CD14-positive monocyte (primary cell): ENCODE data around the gene AKAP3. TPM values are rescaled to one million over a fixed set of nuclear protein-coding genes. Genes with fewer than 3 reads are reported as not detected.
A peak's percentile ranks its signal among the peaks of the same experiment; 100 is the strongest.

Experiments
- DNase-seq, 3 donors: peaks; one replicate each; pipeline ENCODE4 v3.0.0-alpha.2; 2011 to 2022
- H2AFZ ChIP-seq: 2 replicates; pipeline ENCODE4 v1.6.0; 2012; ENCODE audit warnings: mild to moderate bottlenecking, low read depth, low read length, inconsistent platforms; ENCODE audit not compliant: insufficient read depth, poor library complexity, severe bottlenecking
- H3K27ac ChIP-seq, 2 donors: 1 replicate in 1 of 2; 2 replicates in 1 of 2; pipeline ENCODE4 v1.5.1; 2012 to 2013; ENCODE audit warnings: low read length in 2 of 2, control low read depth in 1 of 2, inconsistent platforms in 1 of 2, low read depth in 1 of 2, mild to moderate bottlenecking in 1 of 2
- H3K27me3 ChIP-seq, 2 donors: one replicate each; pipeline versions ENCODE4 v1.6.0 to v1.6.1; 2011 to 2013; ENCODE audit warnings: low read length in 2 of 2; ENCODE audit not compliant: control insufficient read depth in 2 of 2, insufficient read depth in 2 of 2
- H3K36me3 ChIP-seq, 2 donors: replicated peaks in 1 of 2; 1 replicate in 1 of 2; 2 replicates in 1 of 2; pipeline versions ENCODE4 v1.5.1 to v1.6.1; 2012 to 2013; ENCODE audit warnings: low read length in 2 of 2, control low read depth in 1 of 2, inconsistent platforms in 1 of 2, mild to moderate bottlenecking in 1 of 2; ENCODE audit not compliant: insufficient read depth in 2 of 2, control insufficient read depth in 1 of 2
- H3K4me1 ChIP-seq, 2 donors: 1 replicate in 1 of 2; 2 replicates in 1 of 2; pipeline versions ENCODE4 v1.5.1 to v1.6.1; 2012 to 2013; ENCODE audit warnings: low read length in 2 of 2, control low read depth in 1 of 2, inconsistent platforms in 1 of 2, mild to moderate bottlenecking in 1 of 2, moderate library complexity in 1 of 2; ENCODE audit not compliant: insufficient read depth in 2 of 2, control insufficient read depth in 1 of 2
- H3K4me2 ChIP-seq: replicated peaks from 2 replicates; pipeline ENCODE3; 2012; ENCODE audit warnings: low read length, moderate library complexity, mild to moderate bottlenecking; ENCODE audit not compliant: poor library complexity, severe bottlenecking; ENCODE audit errors: extremely low read depth
- H3K4me3 ChIP-seq, 3 experiments: fragments of 200-600 bp in 1 of 3; sonication (generic) in 1 of 3; replicated peaks in 1 of 3; 1 replicate in 2 of 3; 2 replicates in 1 of 3; pipeline ENCODE4 v1.5.1; 2011 to 2013; ENCODE audit warnings: low read length in 3 of 3, mild to moderate bottlenecking in 3 of 3, control low read depth in 2 of 3, low read depth in 2 of 3, inconsistent platforms in 1 of 3, moderate library complexity in 1 of 3
- H3K79me2 ChIP-seq: 2 replicates; pipeline ENCODE4 v1.6.0; 2012; ENCODE audit warnings: mild to moderate bottlenecking, control low read depth, inconsistent platforms, low read length, moderate library complexity; ENCODE audit not compliant: insufficient read depth
- H3K9ac ChIP-seq: 2 replicates; pipeline ENCODE4 v1.6.0; 2017; ENCODE audit warnings: low read length, mild to moderate bottlenecking; ENCODE audit not compliant: insufficient read depth, poor library complexity, severe bottlenecking
- H3K9me3 ChIP-seq, 2 donors: replicated peaks in 1 of 2; 1 replicate in 1 of 2; 2 replicates in 1 of 2; pipeline versions ENCODE4 v1.5.1 to v1.6.1; 2012 to 2013; ENCODE audit warnings: low read length in 2 of 2, control low read depth in 1 of 2; ENCODE audit not compliant: control insufficient read depth in 1 of 2, insufficient read depth in 1 of 2
- H4K20me1 ChIP-seq: 2 replicates; pipeline ENCODE4 v1.6.0; 2012; ENCODE audit warnings: mild to moderate bottlenecking, low read length, control low read depth, moderate library complexity; ENCODE audit not compliant: insufficient read depth
- H3K27ac Mint-ChIP-seq, 7 donors: one replicate each; pipeline ENCODE4 v1.8.0; 2020; ENCODE audit warnings: mild to moderate bottlenecking in 7 of 7, mixed read lengths in 7 of 7, moderate library complexity in 6 of 7, inconsistent platforms in 2 of 7
- H3K27me3 Mint-ChIP-seq, 3 donors: one replicate each; pipeline ENCODE4 v1.8.0; 2021 to 2022; ENCODE audit warnings: low read depth in 3 of 3, mild to moderate bottlenecking in 3 of 3, mixed read lengths in 3 of 3, moderate library complexity in 3 of 3, inconsistent platforms in 1 of 3
- H3K36me3 Mint-ChIP-seq, 2 donors: one replicate each; pipeline ENCODE4 v1.8.0; 2020; ENCODE audit warnings: mixed read lengths in 2 of 2, inconsistent platforms in 1 of 2, mild to moderate bottlenecking in 1 of 2
- H3K4me1 Mint-ChIP-seq: one replicate; pipeline ENCODE4 v1.8.0; 2020; ENCODE audit warnings: mild to moderate bottlenecking, mixed read lengths
- H3K4me3 Mint-ChIP-seq, 2 donors: one replicate each; pipeline ENCODE4 v1.8.0; 2020; ENCODE audit warnings: mild to moderate bottlenecking in 2 of 2, mixed read lengths in 2 of 2, moderate library complexity in 1 of 2
- H3K9me3 Mint-ChIP-seq, 7 donors: one replicate each; pipeline ENCODE4 v1.8.0; 2020 to 2022; ENCODE audit warnings: mixed read lengths in 7 of 7, mild to moderate bottlenecking in 6 of 7, moderate library complexity in 6 of 7, inconsistent platforms in 2 of 7
- WGBS: methylation state at CpG from one replicate; pipeline ENCODE4 v1.1.5; 2013; ENCODE audit warnings: missing lambda C conversion rate; ENCODE audit not compliant: insufficient coverage; 5-methylcytosine and 5-hydroxymethylcytosine counted together
- intact Hi-C, 2 donors: fragments of 100-400 bp; cut with micrococcal nuclease; formaldehyde crosslinking; loops; one replicate each; pipeline versions ENCODE4 v1.15.0 to v1.15.1; 2023
- polyA plus RNA-seq, 3 donors: library from polyadenylated mRNA; depleted of rRNA in 1 of 3; unstranded in 2 of 3; stranded (reverse) in 1 of 3; fragments of 300-500 nt in 2 of 3; fragments of >200 nt in 1 of 3; fragmentation: Illumina TruSeq in 2 of 3; gene quantifications; 1 replicate in 2 of 3; 2 replicates in 1 of 3; pipeline ENCODE4 v1.2.3, GENCODE V29; 2012 to 2021
- TF ChIP-seq, protein P1 (sequence below): fragments of 200-600 bp; IDR thresholded peaks from one replicate; pipeline ENCODE4 v1.8.0; 2022; ENCODE audit warnings: antibody characterized with exemption, mild to moderate bottlenecking

The AKAP3 gene
- polyA plus RNA-seq, 3 donors = 0.08 TPM; not detected in 2

GRCh38 chr12:4572680-4573079 lies 76.2 kb downstream of the AKAP3 start:
- H3K79me2 ChIP-seq = no peaks in the 10 kb centered on the region
- H3K27ac Mint-ChIP-seq = no peak overlapping the region
- H3K9me3 ChIP-seq = no peaks in the 10 kb centered on the region
- no peak overlapping the region for H3K27ac ChIP-seq
- no peak for DNase-seq
- peaks cover 0 to 2% (median 0%) of the 10 kb centered on the region in 7 donors for H3K9me3 Mint-ChIP-seq
- no peak overlapping the region for H3K4me3 Mint-ChIP-seq
- TF ChIP-seq, protein P1, sequence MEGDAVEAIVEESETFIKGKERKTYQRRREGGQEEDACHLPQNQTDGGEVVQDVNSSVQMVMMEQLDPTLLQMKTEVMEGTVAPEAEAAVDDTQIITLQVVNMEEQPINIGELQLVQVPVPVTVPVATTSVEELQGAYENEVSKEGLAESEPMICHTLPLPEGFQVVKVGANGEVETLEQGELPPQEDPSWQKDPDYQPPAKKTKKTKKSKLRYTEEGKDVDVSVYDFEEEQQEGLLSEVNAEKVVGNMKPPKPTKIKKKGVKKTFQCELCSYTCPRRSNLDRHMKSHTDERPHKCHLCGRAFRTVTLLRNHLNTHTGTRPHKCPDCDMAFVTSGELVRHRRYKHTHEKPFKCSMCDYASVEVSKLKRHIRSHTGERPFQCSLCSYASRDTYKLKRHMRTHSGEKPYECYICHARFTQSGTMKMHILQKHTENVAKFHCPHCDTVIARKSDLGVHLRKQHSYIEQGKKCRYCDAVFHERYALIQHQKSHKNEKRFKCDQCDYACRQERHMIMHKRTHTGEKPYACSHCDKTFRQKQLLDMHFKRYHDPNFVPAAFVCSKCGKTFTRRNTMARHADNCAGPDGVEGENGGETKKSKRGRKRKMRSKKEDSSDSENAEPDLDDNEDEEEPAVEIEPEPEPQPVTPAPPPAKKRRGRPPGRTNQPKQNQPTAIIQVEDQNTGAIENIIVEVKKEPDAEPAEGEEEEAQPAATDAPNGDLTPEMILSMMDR = no peak
- intact Hi-C loops = no loop called here
- no peak overlapping the region for H3K4me3 ChIP-seq
- no peaks in the 10 kb centered on the region for H4K20me1 ChIP-seq
- peaks cover 16% of the 10 kb centered on the region for H3K4me1 Mint-ChIP-seq
- H2AFZ ChIP-seq = no peak overlapping the region
- no peaks in the 10 kb centered on the region for H3K36me3 ChIP-seq
- no peak overlapping the region for H3K4me2 ChIP-seq
- peaks cover 20% of the 10 kb centered on the region in 2 donors for H3K4me1 ChIP-seq
- peaks cover 0 to 5% (median 0%) of the 10 kb centered on the region in 3 donors for H3K27me3 Mint-ChIP-seq
- no peak overlapping the region for H3K9ac ChIP-seq
- peaks cover 0 to 2% of the 10 kb centered on the region in 2 donors for H3K36me3 Mint-ChIP-seq
- no peaks in the 10 kb centered on the region for H3K27me3 ChIP-seq
- 96% methylated on average over 4 of the region's 7 CpGs for WGBS

- Histone ChIP-seq H3K79me2 (no peaks in the 10 kb centered on the region), H2AFZ (no peak overlapping the region), H3K9me3 (no peaks in the 10 kb centered on the region), H3K27me3 (no peaks in the 10 kb centered on the region), H3K4me1 (peaks cover 50 to 54% of the 10 kb centered on the region in 2 donors), H3K4me2 (no peak overlapping the region), H4K20me1 (no peaks in the 10 kb centered on the region), H3K9ac (no peak overlapping the region), H3K36me3 (no peaks in the 10 kb centered on the region), H3K27ac (no peak overlapping the region), H3K4me3 (no peak overlapping the region)
- intact Hi-C loops = no loop called here
- H3K27me3 Mint-ChIP-seq = peaks cover 0 to 4% (median 0%) of the 10 kb centered on the region in 3 donors
- peaks cover 0 to 2% (median 0%) of the 10 kb centered on the region in 7 donors for H3K9me3 Mint-ChIP-seq
- H3K4me1 Mint-ChIP-seq = peaks cover 47% of the 10 kb centered on the region
- no peak overlapping the region for H3K27ac Mint-ChIP-seq
- peaks cover 0 to 6% of the 10 kb centered on the region in 2 donors for H3K36me3 Mint-ChIP-seq
- DNase-seq = peak in 1 of 3 donors; percentile 19
- TF ChIP-seq, protein P1 = no peak
- H3K4me3 Mint-ChIP-seq = no peak overlapping the region
- WGBS = no CpG with 5 or more reads among the region's 4 CpGs
Measured at GRCh38 chr12:4569261-4569660, 79.6 kb downstream of the AKAP3 start.
